CD1c-positive myeloid dendritic cell (primary cell): ENCODE data around the gene FAM120B.

Source experiments
- DNase-seq: peaks from one replicate; pipeline ENCODE4 v3.0.0-alpha.2; 2016; ENCODE audit errors: extremely low spot score

Gene FAM120B

GRCh38 chr6:170358496-170358895 is 51.9 kb downstream of the FAM120B start:
- no peak for DNase-seq

GRCh38 chr6:170360476-170360875 is 53.9 kb downstream of the FAM120B start:
- peak; percentile 27 for DNase-seq

GRCh38 chr6:170361335-170361734 is 54.8 kb downstream of the FAM120B start:
- DNase-seq = no peak

GRCh38 chr6:170362121-170362520 is 55.6 kb downstream of the FAM120B start:
- DNase-seq = no peak

GRCh38 chr6:170363255-170363654 is 56.7 kb downstream of the FAM120B start:
- DNase-seq = no peak

GRCh38 chr6:170365121-170365520 is 58.6 kb downstream of the FAM120B start:
- no peak for DNase-seq

- no peak for DNase-seq
Observed at GRCh38 chr6:170365593-170365992, 59.0 kb downstream of the FAM120B start.

- no peak for DNase-seq
Observed at GRCh38 chr6:170366248-170366960, 59.8 kb downstream of the FAM120B start.

GRCh38 chr6:170367241-170367640 is 60.7 kb downstream of the FAM120B start:
- DNase-seq = no peak

- DNase-seq = no peak
Observed at GRCh38 chr6:170368544-170368943, 62.0 kb downstream of the FAM120B start.

- no peak for DNase-seq
Observed at GRCh38 chr6:170369403-170369802, 62.8 kb downstream of the FAM120B start.

GRCh38 chr6:170370416-170370815 is 63.9 kb downstream of the FAM120B start:
- DNase-seq = no peak

- DNase-seq = no peak
Observed at GRCh38 chr6:170371080-170371479, 64.5 kb downstream of the FAM120B start.

- DNase-seq = no peak
Observed at GRCh38 chr6:170371588-170371987, 65.0 kb downstream of the FAM120B start.

- DNase-seq = no peak
Observed at GRCh38 chr6:170372380-170373325, 66.1 kb downstream of the FAM120B start.

- peak; percentile 6 for DNase-seq
Observed at GRCh38 chr6:170374571-170375444, 68.2 kb downstream of the FAM120B start.

- DNase-seq = no peak
Observed at GRCh38 chr6:170375661-170376060, 69.1 kb downstream of the FAM120B start.

GRCh38 chr6:170376386-170377043 is 70.0 kb downstream of the FAM120B start:
- DNase-seq = no peak

- DNase-seq = no peak
Observed at GRCh38 chr6:170378502-170378901, 71.9 kb downstream of the FAM120B start.

- DNase-seq = no peak
Observed at GRCh38 chr6:170381562-170381961, 75.0 kb downstream of the FAM120B start.

- no peak for DNase-seq
Observed at GRCh38 chr6:170383466-170384035, 77.0 kb downstream of the FAM120B start.
